ENCODE data around the gene PKNOX2.

DNA sequence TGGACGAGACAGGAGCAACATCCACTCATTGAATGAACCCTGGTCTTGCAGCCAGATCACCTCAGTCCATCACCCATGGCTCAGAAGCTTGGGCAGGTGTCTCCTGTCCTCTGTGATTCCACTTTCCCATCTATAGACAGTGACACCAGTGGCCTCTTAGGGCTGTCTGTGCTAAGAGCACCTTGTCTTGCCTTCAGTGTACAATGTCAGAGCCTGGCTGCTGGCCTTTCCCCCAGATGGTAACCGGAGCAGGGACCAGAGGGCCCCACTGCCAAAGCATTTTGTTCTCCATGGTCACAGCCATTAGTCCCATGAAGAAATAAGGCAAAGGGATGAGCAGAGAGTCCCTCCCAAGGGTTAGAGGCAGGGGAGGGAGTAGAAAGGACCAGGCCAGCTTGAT, 35.4 kb downstream of the PKNOX2 start:
- TF ChIP-seq POLR2AphosphoS5 (IDR thresholded peaks at IDR 0.05), result no peak
- TF ChIP-seq, protein P1, sequence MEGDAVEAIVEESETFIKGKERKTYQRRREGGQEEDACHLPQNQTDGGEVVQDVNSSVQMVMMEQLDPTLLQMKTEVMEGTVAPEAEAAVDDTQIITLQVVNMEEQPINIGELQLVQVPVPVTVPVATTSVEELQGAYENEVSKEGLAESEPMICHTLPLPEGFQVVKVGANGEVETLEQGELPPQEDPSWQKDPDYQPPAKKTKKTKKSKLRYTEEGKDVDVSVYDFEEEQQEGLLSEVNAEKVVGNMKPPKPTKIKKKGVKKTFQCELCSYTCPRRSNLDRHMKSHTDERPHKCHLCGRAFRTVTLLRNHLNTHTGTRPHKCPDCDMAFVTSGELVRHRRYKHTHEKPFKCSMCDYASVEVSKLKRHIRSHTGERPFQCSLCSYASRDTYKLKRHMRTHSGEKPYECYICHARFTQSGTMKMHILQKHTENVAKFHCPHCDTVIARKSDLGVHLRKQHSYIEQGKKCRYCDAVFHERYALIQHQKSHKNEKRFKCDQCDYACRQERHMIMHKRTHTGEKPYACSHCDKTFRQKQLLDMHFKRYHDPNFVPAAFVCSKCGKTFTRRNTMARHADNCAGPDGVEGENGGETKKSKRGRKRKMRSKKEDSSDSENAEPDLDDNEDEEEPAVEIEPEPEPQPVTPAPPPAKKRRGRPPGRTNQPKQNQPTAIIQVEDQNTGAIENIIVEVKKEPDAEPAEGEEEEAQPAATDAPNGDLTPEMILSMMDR (IDR thresholded peaks at IDR 0.05), result no peak

Measured in suprapubic skin (tissue), 3 donors.